ENCODE results near the gene HSD17B12. TPM values are rescaled to one million over a fixed set of nuclear protein-coding genes. Genes with fewer than 3 reads are reported as not detected.
"Not testable (repeated sequence)": the region's sequence is repeated elsewhere in the genome, so short reads cannot be mapped to it uniquely, and the experiment has no call there.

HSD17B12 gene
- total RNA-seq, 4 donors from 2014 or later, result 38.8 to 52.7 (median 41.8) TPM

DNA sequence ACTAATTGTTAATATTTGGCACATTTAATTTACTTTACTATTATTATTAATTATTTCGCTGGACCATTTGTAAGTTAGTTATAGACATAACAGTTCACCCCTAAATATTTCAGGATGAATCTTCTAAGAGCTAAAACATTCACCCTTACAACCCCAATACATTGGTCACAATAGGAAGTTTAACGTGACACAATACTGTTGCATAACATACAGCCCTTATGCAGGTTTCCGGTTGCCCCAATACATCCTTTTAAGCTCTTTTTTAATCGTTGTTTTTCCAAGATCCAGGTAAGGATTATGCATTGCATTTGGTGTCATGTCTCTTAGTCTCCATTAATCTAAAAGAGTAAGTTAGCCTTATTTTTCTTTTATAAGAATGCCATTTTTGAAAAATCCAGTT is 71.2 kb downstream of the HSD17B12 start:
- intact Hi-C loops (cut with DNase I), result no loop called here
- no peak for TF ChIP-seq EP300 (IDR thresholded peaks at IDR 0.05)
- TF ChIP-seq, protein P1, sequence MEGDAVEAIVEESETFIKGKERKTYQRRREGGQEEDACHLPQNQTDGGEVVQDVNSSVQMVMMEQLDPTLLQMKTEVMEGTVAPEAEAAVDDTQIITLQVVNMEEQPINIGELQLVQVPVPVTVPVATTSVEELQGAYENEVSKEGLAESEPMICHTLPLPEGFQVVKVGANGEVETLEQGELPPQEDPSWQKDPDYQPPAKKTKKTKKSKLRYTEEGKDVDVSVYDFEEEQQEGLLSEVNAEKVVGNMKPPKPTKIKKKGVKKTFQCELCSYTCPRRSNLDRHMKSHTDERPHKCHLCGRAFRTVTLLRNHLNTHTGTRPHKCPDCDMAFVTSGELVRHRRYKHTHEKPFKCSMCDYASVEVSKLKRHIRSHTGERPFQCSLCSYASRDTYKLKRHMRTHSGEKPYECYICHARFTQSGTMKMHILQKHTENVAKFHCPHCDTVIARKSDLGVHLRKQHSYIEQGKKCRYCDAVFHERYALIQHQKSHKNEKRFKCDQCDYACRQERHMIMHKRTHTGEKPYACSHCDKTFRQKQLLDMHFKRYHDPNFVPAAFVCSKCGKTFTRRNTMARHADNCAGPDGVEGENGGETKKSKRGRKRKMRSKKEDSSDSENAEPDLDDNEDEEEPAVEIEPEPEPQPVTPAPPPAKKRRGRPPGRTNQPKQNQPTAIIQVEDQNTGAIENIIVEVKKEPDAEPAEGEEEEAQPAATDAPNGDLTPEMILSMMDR (IDR thresholded peaks at IDR 0.05), result no peak
- no peak for TF ChIP-seq POLR2A (IDR thresholded peaks at IDR 0.05; ENCODE audit: low read depth)
- TF ChIP-seq POLR2AphosphoS5 (IDR thresholded peaks at IDR 0.05), result no peak
- no peak overlapping the region for H3K4me3 ChIP-seq
- H3K4me1 ChIP-seq, result no peaks in the 10 kb centered on the region
- DNase-seq (ENCODE audit: extremely low spot score), result no peak
- H3K27ac ChIP-seq (replicated peaks in 1 of 4), result no peak overlapping the region
- no peaks in the 10 kb centered on the region for H3K27me3 ChIP-seq
- 85% methylated on average over 4 of the region's 4 CpGs for WGBS
- H3K9me3 ChIP-seq, result no peaks in the 10 kb centered on the region
- peaks cover 0 to 28% (median 6%) of the 10 kb centered on the region in 4 donors for H3K36me3 ChIP-seq

DNA sequence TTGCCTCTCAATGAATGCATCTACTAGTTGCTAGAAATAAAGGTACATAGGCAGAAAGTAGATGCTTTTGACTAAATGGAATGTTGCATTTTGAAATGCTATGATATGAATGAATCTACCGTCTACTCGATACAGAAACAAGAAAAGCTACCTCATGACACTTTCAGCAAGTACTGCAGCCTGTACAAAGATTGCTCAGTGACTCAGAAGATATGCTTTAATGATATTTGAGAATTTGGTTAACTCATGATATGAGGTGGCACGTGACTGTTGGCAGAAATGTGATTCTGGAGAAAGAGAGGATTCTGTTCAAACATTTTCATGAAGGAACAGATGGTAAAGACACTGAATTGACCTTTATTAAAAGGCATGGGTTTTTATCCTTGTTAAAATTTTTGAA is 76.0 kb downstream of the HSD17B12 start:
- H3K4me3 ChIP-seq, result no peak overlapping the region
- no peaks in the 10 kb centered on the region for H3K4me1 ChIP-seq
- no peaks in the 10 kb centered on the region for H3K27me3 ChIP-seq
- no peak for DNase-seq (ENCODE audit: extremely low spot score)
- intact Hi-C loops (cut with DNase I), result no loop called here
- peaks cover 0 to 32% (median 7%) of the 10 kb centered on the region in 4 donors for H3K36me3 ChIP-seq
- H3K9me3 ChIP-seq, result no peaks in the 10 kb centered on the region
- no peak overlapping the region for H3K27ac ChIP-seq (replicated peaks in 1 of 4)
- TF ChIP-seq POLR2AphosphoS5 (IDR thresholded peaks at IDR 0.05) (no peak), EP300 (IDR thresholded peaks at IDR 0.05) (no peak), POLR2A (IDR thresholded peaks at IDR 0.05; ENCODE audit: low read depth) (no peak)
- TF ChIP-seq, protein P1 (IDR thresholded peaks at IDR 0.05), result no peak
- WGBS, result 91% methylated on average over 3 of the region's 3 CpGs

DNA sequence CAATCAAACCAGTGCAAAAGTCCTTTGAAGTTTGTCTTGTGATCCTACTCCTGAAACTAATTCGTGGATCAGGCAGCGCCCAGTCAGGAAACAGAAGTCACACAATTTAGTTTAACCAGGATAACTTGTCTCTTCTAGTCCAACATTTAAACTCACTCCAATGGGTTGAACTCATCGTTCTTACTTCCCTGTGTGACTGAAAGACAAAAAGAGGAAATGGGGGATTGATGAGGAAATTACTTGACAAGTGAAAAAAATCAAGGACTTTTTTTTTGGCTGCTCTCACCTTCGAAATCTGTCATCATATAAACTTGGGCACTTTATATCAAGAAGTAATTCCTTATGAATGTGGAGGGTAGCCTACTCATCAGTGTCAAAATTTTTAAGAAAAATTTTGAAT is 78.4 kb downstream of the HSD17B12 start:
- TF ChIP-seq POLR2A (IDR thresholded peaks at IDR 0.05; ENCODE audit: low read depth), result no peak
- TF ChIP-seq POLR2AphosphoS5 (IDR thresholded peaks at IDR 0.05), result no peak
- TF ChIP-seq, protein P1 (IDR thresholded peaks at IDR 0.05), result no peak
- TF ChIP-seq EP300 (IDR thresholded peaks at IDR 0.05), result no peak
- H3K27me3 ChIP-seq, result no peaks in the 10 kb centered on the region
- H3K36me3 ChIP-seq, result peaks cover 0 to 34% (median 6%) of the 10 kb centered on the region in 4 donors
- no peak overlapping the region for H3K4me3 ChIP-seq
- intact Hi-C loops (cut with DNase I), result no loop called here
- no peaks in the 10 kb centered on the region for H3K4me1 ChIP-seq
- DNase-seq (ENCODE audit: extremely low spot score), result no peak
- H3K27ac ChIP-seq (replicated peaks in 1 of 4), result no peak overlapping the region
- 65% methylated on average over 4 of the region's 4 CpGs for WGBS
- no peaks in the 10 kb centered on the region for H3K9me3 ChIP-seq

DNA sequence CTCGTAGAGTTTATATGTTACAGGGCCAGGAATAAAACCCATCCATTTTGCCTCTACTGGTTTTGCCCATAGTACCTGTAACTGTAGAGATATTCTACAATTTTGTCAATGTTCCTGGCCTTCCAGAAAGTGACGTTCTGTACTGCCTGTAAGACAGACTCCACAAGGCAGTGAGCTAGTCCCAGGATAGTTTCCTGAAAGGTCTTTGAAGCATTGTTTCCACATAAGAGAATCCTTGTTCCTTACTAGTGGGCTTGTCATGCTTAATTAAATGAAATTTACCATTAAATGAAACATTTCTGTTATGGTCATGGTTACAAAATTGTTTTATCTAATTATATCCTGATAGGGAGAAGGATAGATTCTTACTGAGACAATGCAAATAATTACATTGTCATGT is 80.4 kb downstream of the HSD17B12 start:
- no peaks in the 10 kb centered on the region for H3K4me1 ChIP-seq
- WGBS, result 85% methylated on average over 2 of the region's 2 CpGs
- peaks cover 0 to 10% (median 3%) of the 10 kb centered on the region in 4 donors for H3K9me3 ChIP-seq
- no peaks in the 10 kb centered on the region for H3K27me3 ChIP-seq
- DNase-seq (ENCODE audit: extremely low spot score), result no peak
- H3K36me3 ChIP-seq, result peaks cover 0 to 16% (median 1%) of the 10 kb centered on the region in 4 donors
- intact Hi-C loops (cut with DNase I), result no loop called here
- no peak overlapping the region for H3K4me3 ChIP-seq
- no peak for TF ChIP-seq EP300 (IDR thresholded peaks at IDR 0.05)
- no peak for TF ChIP-seq POLR2A (IDR thresholded peaks at IDR 0.05; ENCODE audit: low read depth)
- TF ChIP-seq POLR2AphosphoS5 (IDR thresholded peaks at IDR 0.05), result no peak
- TF ChIP-seq, protein P1 (IDR thresholded peaks at IDR 0.05), result no peak
- H3K27ac ChIP-seq (replicated peaks in 1 of 4), result no peak overlapping the region

DNA sequence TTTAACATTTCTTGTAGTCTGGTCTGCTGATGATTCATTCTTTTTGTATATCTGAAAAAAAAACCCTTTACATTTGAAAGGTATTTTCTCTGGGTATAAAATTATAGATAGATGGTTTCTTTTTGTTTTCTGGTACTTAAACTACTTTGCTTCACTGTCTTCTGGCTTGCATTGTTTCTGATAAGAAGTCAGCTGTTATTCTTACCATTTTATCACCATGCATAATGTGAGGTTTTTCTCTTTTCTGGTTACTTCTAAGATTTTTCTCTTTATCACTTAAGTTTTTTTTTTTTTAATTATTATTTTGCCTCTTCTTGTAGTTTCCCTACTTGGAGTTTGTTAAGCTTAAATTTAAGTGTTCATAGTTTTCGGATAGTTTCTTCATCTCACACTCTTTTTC is 84.7 kb downstream of the HSD17B12 start:
- H3K9me3 ChIP-seq, result peaks cover 0 to 10% (median 4%) of the 10 kb centered on the region in 4 donors
- no peak overlapping the region for H3K27ac ChIP-seq (replicated peaks in 1 of 4)
- WGBS, result 98% methylated on average over 1 of the region's 1 CpG
- intact Hi-C loops (cut with DNase I), result no loop called here
- H3K4me1 ChIP-seq, result peaks cover 0 to 4% (median 0%) of the 10 kb centered on the region in 4 donors
- no peak overlapping the region for H3K4me3 ChIP-seq
- TF ChIP-seq POLR2AphosphoS5 (IDR thresholded peaks at IDR 0.05), result no peak
- TF ChIP-seq, protein P1 (IDR thresholded peaks at IDR 0.05), result no peak
- TF ChIP-seq EP300 (IDR thresholded peaks at IDR 0.05), result no peak
- TF ChIP-seq POLR2A (IDR thresholded peaks at IDR 0.05; ENCODE audit: low read depth), result no peak
- no peaks in the 10 kb centered on the region for H3K27me3 ChIP-seq
- no peak for DNase-seq (ENCODE audit: extremely low spot score)
- H3K36me3 ChIP-seq, result peaks cover 0 to 14% (median 0%) of the 10 kb centered on the region in 4 donors

DNA sequence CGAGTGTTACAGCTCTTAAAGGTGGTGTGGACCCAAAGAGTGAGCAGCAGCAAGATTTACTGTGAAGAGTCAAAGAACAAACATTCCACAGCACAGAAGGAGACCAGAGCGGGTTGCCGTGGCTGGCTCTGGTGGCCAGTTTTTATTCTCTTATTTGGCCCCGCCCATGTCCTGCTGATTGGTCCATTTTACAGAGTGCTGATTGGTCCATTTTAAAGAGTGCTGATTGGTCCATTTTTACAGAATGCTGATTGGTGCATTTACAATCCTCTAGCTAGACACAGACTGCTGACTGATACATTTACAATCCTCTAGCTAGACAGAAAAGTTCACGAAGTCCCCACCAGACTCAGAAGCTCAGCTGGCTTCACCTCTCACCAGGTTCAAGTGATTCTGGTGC is 88.1 kb downstream of the HSD17B12 start:
- intact Hi-C loops (cut with DNase I), result not testable (repeated sequence)

More for the DNA sequence above, 88.1 kb downstream of the HSD17B12 start:
- H3K36me3 ChIP-seq; H3K4me3 ChIP-seq; DNase-seq (ENCODE audit: extremely low spot score); H3K4me1 ChIP-seq; H3K27ac ChIP-seq (replicated peaks in 1 of 4); H3K27me3 ChIP-seq: not testable (repeated sequence)
- peaks cover 0 to 10% (median 4%) of the 10 kb centered on the region in 4 donors for H3K9me3 ChIP-seq
- WGBS, result 89% methylated on average over 5 of the region's 5 CpGs
